NCI-H345 (cell line): ENCODE results near the gene RIPK3.
"Not testable (repeated sequence)": the region's sequence is repeated elsewhere in the genome, so short reads cannot be mapped to it uniquely, and the experiment has no call there.

Experiments used
- DNase-seq: peaks from one replicate; lab custom pipeline; 2025; lab: John Stamatoyannopoulos, UW

Gene RIPK3

DNA sequence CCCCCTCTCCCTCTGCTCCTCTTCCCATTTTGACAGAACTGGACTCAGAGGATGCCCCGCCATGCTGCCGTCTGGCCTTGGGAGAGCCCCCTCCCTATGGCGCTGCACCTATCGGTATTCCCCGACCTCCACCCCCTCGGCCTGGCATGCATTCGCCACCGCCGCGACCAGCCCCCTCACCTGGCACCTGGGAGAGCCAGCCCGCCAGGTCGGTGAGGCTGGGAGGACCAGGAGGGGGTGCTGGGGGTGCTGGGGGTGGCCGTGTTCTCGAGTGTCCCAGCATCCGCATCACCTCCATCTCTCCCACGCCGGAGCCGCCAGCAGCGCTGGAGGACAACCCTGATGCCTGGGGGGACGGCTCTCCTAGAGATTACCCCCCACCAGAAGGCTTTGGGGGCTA, 29.7 kb upstream of the RIPK3 start:
- DNase-seq: no peak

DNA sequence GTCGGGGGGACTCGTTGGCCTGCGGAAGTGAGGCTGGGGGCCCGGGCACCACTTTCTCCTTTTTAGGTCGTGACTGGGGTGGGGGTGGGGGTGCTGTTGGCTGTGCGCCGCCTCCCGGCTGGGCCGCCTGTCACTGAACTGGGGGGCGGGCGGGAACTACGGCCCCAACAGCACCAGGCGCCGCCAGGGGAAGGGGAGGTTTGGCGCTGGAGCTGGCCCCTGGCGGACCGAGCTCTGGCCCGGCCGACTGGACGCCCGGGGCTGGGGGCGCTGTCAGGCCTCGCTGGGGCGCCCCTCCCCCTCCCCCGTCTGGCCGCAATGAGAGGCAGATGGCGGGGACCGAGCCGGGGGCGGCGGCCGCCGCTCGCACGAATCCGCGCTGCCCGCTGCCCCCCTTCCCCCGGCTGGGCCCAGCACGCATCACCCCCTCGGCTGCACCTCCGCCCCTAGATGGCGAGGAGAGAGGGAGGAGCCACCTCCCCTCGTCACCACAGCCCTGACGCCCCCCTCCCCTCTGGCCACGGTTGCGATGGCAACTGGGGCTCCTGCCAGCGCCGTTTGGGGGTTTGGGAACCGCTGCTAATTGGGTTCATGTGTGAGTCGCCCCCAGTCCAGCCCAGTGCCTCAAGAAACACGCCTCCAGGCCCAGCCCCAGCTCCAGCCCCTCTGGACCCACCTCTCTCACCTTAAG, 28.9 kb upstream of the RIPK3 start:
- no peak for DNase-seq

- no peak for DNase-seq
Measured at GRCh38 chr14:24368212-24368561, 28.4 kb upstream of the RIPK3 start.

DNA sequence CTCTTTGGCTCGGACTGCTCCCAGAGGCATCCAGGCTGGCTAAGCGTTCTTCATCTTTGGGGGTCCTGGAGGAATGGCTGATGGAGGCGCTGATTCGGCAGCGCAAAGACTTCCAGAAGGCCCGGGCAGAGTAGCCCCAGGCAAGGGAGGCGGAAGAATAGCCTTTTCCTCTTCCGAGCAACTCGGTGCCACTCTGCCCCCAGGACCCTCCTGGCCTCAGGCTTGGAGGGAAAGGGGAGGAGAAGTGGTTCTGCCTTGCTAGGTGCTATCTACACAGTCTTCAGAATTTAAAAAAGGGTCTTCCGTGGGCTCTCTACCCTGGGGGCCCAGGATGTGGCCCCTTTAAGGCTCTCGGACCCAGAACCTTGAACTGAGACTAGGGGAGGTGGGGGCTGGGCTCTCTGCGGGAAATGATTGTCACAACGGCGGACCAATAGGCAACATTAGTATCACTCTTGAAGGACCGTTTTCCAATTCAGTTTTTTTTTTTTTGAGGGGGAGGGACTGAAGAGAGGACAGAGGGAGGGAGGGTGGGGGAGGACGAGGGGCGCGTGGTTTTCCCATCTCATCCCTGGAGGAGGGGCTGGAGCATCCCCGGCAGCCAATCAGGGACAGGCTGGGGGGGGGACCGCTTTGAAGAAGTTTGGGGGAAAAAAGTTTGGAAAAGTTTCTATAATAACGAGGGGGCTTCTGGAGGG, 27.9 kb upstream of the RIPK3 start, which contains the start of gene NFATC4:
NFATC4 (plus strand) TSS at position 671 of the 698 bp plus-strand sequence. CDS start 157 bp downstream, outside the sequence.
- peak; percentile 77 for DNase-seq

DNA sequence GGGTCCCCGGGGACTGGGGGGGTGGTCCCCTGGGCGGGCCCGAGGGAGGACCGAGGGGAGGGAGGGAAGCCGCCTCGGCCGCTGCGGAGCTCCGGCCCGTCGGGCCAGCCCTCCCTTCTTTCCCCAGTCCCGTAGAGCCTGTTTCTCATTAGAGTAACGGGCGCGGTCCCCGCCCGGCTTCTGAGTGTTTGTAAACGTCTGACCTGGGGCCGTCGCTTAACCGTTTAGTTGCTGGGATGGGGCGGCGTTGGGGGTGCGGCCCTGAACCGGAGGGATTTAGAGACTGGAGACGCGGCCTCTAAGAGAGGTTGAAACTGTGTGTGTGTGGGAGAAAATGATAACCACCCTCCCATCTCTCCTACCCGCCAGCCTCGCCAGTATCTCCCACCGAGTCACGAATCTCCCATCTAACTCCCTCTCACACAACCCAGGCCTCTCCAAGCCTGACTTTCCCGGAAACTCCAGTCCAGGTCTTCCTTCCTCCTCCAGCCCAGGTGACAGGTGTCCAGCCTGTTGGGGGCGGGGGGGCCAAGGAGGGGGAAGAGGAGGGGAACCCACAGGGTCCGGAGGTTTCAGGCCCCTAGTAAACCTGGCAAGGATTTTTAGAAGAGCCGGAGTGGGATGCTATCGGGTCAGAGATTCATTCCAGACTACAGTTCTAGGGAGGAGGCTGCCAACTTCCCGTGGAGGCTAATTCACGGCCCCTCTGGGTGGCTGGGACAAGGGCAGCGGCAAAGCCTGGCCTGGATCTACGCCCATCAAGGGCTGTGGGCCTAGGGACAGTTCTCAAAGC, 27.1 kb upstream of the RIPK3 start:
- DNase-seq: peak; percentile 98

- no peak for DNase-seq
Measured at GRCh38 chr14:24366413-24366720, 26.6 kb upstream of the RIPK3 start.

GRCh38 chr14:24365600-24366412, 26.0 kb upstream of the RIPK3 start:
- DNase-seq: peak; percentile 60

GRCh38 chr14:24364841-24365240, 25.1 kb upstream of the RIPK3 start:
- no peak for DNase-seq

DNA sequence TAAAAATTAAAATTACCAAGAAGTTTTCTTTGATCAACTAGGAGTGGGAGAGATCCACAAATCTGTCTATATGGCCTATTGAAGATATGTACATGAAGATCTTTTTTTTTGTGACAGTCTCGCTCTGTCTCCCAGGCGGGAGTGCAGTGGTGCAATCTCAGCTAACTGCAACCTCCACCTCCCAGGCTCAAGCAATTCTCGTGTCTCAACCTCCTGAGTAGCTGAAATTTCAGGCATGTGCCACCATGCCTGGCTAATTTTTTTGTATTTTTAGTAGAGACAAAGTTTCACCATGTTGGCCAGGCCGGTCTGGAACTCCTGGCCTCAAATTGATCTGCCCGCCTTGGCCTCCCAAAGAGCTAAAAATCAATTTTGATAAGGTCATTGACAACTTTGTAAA, 23.6 kb upstream of the RIPK3 start:
- DNase-seq: no peak

GRCh38 chr14:24362241-24362960, 22.6 kb upstream of the RIPK3 start:
- DNase-seq: no peak

- DNase-seq: no peak
Measured at GRCh38 chr14:24361326-24361725, 21.5 kb upstream of the RIPK3 start.

GRCh38 chr14:24360281-24360680, 20.5 kb upstream of the RIPK3 start:
- no peak for DNase-seq

DNA sequence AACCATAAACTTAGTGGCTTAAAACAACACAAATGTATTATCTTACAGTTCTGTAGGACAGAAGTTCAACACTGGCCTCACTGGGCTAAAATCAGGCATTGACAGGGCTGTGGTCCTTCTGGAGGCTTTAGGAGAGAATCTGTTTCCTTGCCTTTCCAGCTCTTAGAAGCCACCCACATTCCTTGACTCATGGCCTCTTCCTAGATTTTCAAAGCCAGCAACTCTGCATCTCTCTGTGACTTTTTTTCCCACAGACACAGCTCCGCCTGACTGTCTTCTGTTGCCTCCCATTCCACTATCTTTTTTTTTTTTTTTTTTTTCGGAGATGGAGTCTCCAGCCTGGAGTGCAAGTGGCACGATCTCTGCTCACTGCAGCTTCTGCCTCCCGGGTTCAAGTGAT, 16.4 kb upstream of the RIPK3 start:
- no peak for DNase-seq

DNA sequence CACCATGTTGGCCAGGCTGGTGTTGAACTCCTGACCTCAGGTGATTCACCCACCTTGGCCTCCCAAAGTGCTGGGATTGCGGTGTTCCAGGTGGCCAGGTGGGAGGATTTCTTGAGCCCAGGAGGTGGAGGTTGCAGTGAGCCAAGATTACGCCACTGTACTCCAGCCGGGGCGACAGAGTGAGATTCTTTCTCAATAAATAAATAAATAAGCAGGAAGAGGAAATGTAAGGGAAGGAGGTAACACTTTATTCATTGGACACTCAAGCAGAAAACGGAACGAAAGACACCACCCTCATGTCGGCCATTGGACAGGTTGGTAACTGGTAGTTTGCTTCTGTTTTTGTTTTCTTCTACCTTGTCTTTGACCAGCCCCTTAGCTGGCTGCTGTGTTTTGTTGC, 15.2 kb upstream of the RIPK3 start:
- no peak for DNase-seq

GRCh38 chr14:24354482-24354825, 14.7 kb upstream of the RIPK3 start:
- DNase-seq: not testable (repeated sequence)

DNA sequence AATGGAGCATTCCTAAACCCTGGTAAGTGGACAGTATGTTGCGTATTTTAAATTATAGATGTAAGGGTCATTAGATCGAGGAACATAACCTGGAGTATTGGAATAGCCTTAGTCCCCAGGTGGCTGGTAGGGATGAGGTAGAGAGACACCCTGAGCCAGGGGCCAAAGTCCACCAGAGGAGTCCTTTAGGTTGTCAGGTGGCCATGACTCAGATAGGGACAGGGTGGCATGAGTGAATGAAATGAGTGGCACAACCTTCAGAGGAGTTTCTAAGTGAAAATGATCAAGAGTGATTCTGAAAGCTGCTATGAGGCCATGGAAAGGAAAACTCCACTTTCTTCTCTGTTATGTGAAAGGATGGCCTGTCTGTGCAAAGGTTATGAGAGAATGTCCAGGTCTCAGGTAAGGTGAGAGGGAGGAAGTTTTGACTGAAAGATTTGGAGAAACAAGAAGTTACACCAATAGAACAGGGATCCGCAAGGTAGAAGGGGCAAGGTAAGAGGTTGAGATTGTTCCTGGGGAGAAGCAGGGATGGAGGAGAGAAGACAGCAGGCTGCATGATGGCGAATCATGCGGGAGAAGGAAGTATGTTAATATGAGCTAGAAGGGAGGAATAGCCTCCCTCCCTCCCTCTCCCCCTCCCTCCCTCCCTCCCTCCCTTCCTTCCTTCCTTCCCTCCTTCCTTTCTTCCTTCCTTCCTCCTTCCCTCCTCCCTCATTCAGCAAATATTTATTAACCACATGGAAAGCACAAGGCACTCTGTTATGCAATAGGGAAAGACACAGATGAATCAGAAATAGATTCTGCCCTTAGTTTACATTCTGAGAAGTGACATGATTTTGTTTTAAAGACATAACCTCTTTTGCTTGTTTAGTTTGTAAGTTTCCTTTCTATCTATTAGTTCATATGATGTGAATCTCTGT, 14.0 kb upstream of the RIPK3 start:
- DNase-seq: no peak

- no peak for DNase-seq
Measured at GRCh38 chr14:24351517-24351916, 11.7 kb upstream of the RIPK3 start.

DNA sequence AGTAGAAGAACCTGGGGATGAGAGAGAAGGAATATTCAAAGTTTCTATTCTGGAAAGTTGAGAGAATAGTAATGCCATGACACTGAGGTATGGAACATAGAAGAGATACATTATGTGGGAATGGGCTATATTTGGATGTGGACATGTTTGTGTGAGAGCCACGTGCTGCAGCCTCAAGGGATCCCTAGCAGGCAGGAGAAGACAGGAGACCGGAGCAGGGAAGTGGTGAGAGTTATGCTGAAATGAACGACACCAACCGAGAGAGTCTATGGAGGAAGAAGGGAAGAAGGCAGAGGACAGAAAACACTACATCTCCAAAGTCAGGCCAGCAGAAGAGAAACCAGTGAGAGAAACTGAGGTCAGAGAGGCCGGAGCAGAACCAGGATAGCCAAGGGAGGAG, 10.0 kb upstream of the RIPK3 start:
- DNase-seq: no peak

GRCh38 chr14:24348186-24348585, 8.4 kb upstream of the RIPK3 start:
- no peak for DNase-seq

DNA sequence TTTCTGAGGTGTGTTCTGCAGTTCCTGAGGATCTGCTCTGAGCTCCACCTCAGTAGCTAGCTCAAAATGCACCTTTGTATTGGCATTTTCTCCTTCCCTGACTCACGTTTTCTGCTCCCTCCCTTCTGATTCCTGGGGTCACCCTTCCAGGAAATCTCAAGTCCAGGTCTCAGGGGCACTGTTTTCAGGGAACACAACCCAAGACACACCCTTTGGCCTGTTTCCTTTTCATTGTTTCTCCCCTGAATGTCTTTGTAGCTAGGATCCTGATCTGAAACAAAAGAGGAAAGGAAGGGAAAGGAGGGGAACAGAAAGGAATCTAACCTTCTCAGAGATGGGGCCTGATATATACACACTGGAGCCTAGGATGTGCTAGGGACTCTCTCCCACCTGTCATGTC, 7.3 kb upstream of the RIPK3 start:
- no peak for DNase-seq
